LNCaP clone FGC (cell line): ENCODE data around the gene ADAMTS8.

Source experiments
- DNase-seq: peaks from one replicate; pipeline ENCODE4 v3.0.0-alpha.2; 2011; ENCODE audit warnings: low read depth
- H3K4me3 ChIP-seq: 2 replicates; pipeline ENCODE4 v1.5.1; 2011; ENCODE audit warnings: mild to moderate bottlenecking, low read depth, low read length, control low read depth
- CTCF ChIP-seq: IDR thresholded peaks from 2 replicates; pipeline ENCODE4 v1.5.1; 2012; ENCODE audit warnings: mild to moderate bottlenecking; ENCODE audit not compliant: control insufficient read depth, insufficient read depth; ENCODE audit errors: extremely low read depth

ADAMTS8 gene

DNA sequence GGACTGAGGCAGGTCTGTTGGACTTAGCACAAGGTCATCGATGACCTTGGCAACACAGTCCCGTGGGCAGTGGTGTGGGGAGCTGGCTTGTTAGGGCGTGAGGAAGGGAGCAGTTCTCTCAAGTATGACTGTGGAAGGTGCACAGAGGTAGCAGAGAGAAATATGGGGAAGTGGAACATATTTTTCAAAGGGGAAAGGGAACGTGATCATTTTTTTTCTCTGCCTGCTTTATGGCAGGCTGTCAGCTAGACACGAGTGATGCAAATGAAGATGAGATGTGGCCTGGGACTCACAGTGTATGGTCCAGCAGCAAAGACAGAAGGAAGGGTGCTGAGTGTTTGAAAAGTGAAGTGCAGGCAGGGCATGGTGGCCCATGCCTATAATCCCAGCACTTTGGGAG, 30.6 kb downstream of the ADAMTS8 start:
- no peak overlapping the region for H3K4me3 ChIP-seq
- no peak for TF ChIP-seq CTCF
- DNase-seq = no peak

DNA sequence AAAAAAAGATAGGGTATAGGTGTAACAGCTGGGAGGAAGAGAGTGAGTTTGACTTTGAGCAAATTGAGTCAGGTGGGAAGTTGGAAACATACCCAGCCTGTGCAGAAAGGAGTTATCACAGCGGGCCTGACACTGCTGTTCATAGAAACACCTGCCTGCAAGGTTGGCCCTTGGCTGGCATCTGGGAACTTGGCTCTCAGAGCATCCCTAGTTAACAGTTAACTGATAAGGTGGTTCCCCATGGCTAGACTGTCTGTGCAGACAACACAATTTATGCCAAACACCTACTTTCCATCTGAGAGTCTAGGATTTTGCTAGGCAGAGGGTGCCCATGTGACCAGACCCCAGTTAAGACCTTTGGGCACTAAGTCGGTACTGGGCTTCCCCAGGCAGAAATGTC, 31.4 kb downstream of the ADAMTS8 start:
- no peak for DNase-seq
- no peak for TF ChIP-seq CTCF
- no peak overlapping the region for H3K4me3 ChIP-seq

- no peak overlapping the region for H3K4me3 ChIP-seq
- TF ChIP-seq CTCF = no peak
- no peak for DNase-seq
Measured at GRCh38 chr11:130394615-130395014, 33.8 kb downstream of the ADAMTS8 start.

GRCh38 chr11:130391711-130392110, 36.7 kb downstream of the ADAMTS8 start:
- no peak overlapping the region for H3K4me3 ChIP-seq
- TF ChIP-seq CTCF = no peak
- DNase-seq = no peak

GRCh38 chr11:130390071-130390758, 38.2 kb downstream of the ADAMTS8 start:
- TF ChIP-seq CTCF = peak; percentile 59
- DNase-seq = peak; percentile 27
- H3K4me3 ChIP-seq = no peak overlapping the region

- DNase-seq = no peak
- no peak for TF ChIP-seq CTCF
- no peak overlapping the region for H3K4me3 ChIP-seq
Measured at GRCh38 chr11:130389335-130389935, 39.0 kb downstream of the ADAMTS8 start.
